GM23338 (cell line): ENCODE results near the gene UNC45A. TPM values are rescaled to one million over a fixed set of nuclear protein-coding genes. Genes with fewer than 3 reads are reported as not detected.

Experiments used
- CREB1 ChIP-seq: fragments of 250-450 bp; sonication (Bioruptor Pico); IDR thresholded peaks from 2 replicates; pipeline ENCODE4 v1.5.0; 2020; ENCODE audit warnings: low read depth, mild to moderate bottlenecking, moderate library complexity
- ETS1 ChIP-seq: IDR thresholded peaks from 2 replicates; pipeline ENCODE4 v1.6.1; 2016; ENCODE audit warnings: antibody characterized with exemption
- EZH2 ChIP-seq: fragments of 200-600 bp; sonication (generic); IDR thresholded peaks from one replicate; pipeline ENCODE4 v1.8.0; 2017; ENCODE audit warnings: antibody characterized with exemption, mild to moderate bottlenecking, low read depth; ENCODE audit not compliant: unreplicated experiment
- EZH2phosphoT487 ChIP-seq: fragments of 200-600 bp; sonication (generic); IDR thresholded peaks from one replicate; pipeline ENCODE4 v1.8.1; 2018; ENCODE audit warnings: antibody characterized with exemption; ENCODE audit not compliant: unreplicated experiment
- POLR2AphosphoS5 ChIP-seq: IDR thresholded peaks from 2 replicates; pipeline ENCODE4 v1.6.1; 2016; ENCODE audit warnings: antibody characterized with exemption, low read depth
- STAT1 ChIP-seq: IDR thresholded peaks from one replicate; pipeline ENCODE4 v1.6.1; 2016; ENCODE audit warnings: antibody characterized with exemption; ENCODE audit not compliant: unreplicated experiment
- ZNF114 ChIP-seq: fragments of 250-450 bp; sonication (Bioruptor Pico); IDR thresholded peaks from 2 replicates; pipeline ENCODE4 v1.5.0; 2020; ENCODE audit warnings: mild to moderate bottlenecking, moderate library complexity
- ZNF462 ChIP-seq: fragments of 250-450 bp; sonication (Bioruptor Pico); IDR thresholded peaks from 2 replicates; pipeline ENCODE4 v1.5.0; 2020; ENCODE audit warnings: mild to moderate bottlenecking, moderate library complexity
- polyA plus RNA-seq: library from polyadenylated mRNA; unstranded; fragments of >200 nt; fragmentation: Nextera tagmentation; extraction: Ambion mirVana; gene quantifications from 2 replicates; pipeline ENCODE4 v1.2.1, GENCODE V29; 2016
- total RNA-seq: library from RNA; depleted of rRNA; stranded (reverse); fragments of >200 nt; shearing (Covaris generic); gene quantifications from 2 replicates; pipeline ENCODE4 v1.2.3, GENCODE V29; 2014

UNC45A gene
- total and polyA plus RNA-seq, 2 experiments from 2014 or later, result 40.2 to 86.8 TPM

- TF ChIP-seq ZNF462 (CRISPR knock-in tag) (no peak), STAT1 (no peak), EZH2phosphoT487 (no peak), ETS1 (no peak), CREB1 (CRISPR knock-in tag) (no peak), POLR2AphosphoS5 (no peak), ZNF114 (CRISPR knock-in tag) (no peak), EZH2 (no peak)
These were observed 25.1 kb upstream of the UNC45A start (continued) for GRCh38 chr15:90909976-90910375.
